Neural cell (in vitro differentiated cells): ENCODE data around the gene CBX3. TPM values are rescaled to one million over a fixed set of nuclear protein-coding genes. Genes with fewer than 3 reads are reported as not detected.

ENCODE experiments used
- H2AFZ ChIP-seq: fragments of 200-600, 300-800 bp; sonication (generic), shearing (Covaris generic); 2 replicates; pipeline ENCODE4 v1.6.0; 2014; ENCODE audit warnings: low read depth, mild to moderate bottlenecking, antibody characterized with exemption, low read length, moderate library complexity
- H3F3A ChIP-seq: fragments of 200-600 bp; shearing (Covaris generic); 2 replicates; pipeline ENCODE4 v1.6.1; 2016; ENCODE audit warnings: mild to moderate bottlenecking, moderate library complexity, mixed read lengths, antibody characterized with exemption, low read length; ENCODE audit not compliant: insufficient read depth, poor library complexity, severe bottlenecking
- H3K27ac ChIP-seq: fragments of 200-600, 300-800 bp; sonication (generic), shearing (Covaris generic); 2 replicates; pipeline ENCODE4 v1.5.1; 2014; ENCODE audit warnings: mild to moderate bottlenecking, low read length, moderate library complexity
- H3K27me3 ChIP-seq: fragments of 300-800, 200-600 bp; sonication (generic), shearing (Covaris generic); 2 replicates; pipeline ENCODE4 v1.6.0; 2014; ENCODE audit warnings: mild to moderate bottlenecking, low read depth, low read length, moderate library complexity; ENCODE audit not compliant: insufficient read depth
- H3K36me3 ChIP-seq: fragments of 300-800, 200-600 bp; sonication (generic), shearing (Covaris generic); 2 replicates; pipeline ENCODE4 v1.5.1; 2014; ENCODE audit warnings: mild to moderate bottlenecking, antibody characterized with exemption, low read length, moderate library complexity; ENCODE audit not compliant: insufficient read depth
- H3K4me2 ChIP-seq: fragments of 300-800, 200-600 bp; sonication (generic), shearing (Covaris generic); 2 replicates; pipeline ENCODE4 v1.6.0; 2014; ENCODE audit warnings: mild to moderate bottlenecking, low read length
- H3K4me3 ChIP-seq: fragments of 300-800, 200-600 bp; sonication (generic), shearing (Covaris generic); 2 replicates; pipeline ENCODE4 v1.5.1; 2014; ENCODE audit warnings: mild to moderate bottlenecking, low read length, moderate library complexity
- H3K79me2 ChIP-seq: fragments of 200-600 bp; shearing (Covaris generic); replicated peaks from 2 replicates; pipeline ENCODE4 v1.6.0; 2014; ENCODE audit warnings: mild to moderate bottlenecking, low read length, moderate library complexity; ENCODE audit not compliant: insufficient read depth
- H3K9ac ChIP-seq: fragments of 300-800, 200-600 bp; sonication (generic), shearing (Covaris generic); 2 replicates; pipeline ENCODE4 v1.6.1; 2016; ENCODE audit warnings: mild to moderate bottlenecking, low read length, mixed read lengths
- H3K9me2 ChIP-seq: fragments of 200-600 bp; shearing (Covaris generic); 2 replicates; pipeline ENCODE4 v1.6.1; 2016; ENCODE audit warnings: mild to moderate bottlenecking, low read length, mixed read lengths; ENCODE audit not compliant: insufficient read depth
- H3K9me3 ChIP-seq: fragments of 200-600, 300-800 bp; sonication (generic), shearing (Covaris generic); 2 replicates; pipeline ENCODE4 v1.6.1; 2016; ENCODE audit warnings: mild to moderate bottlenecking, mixed run types, low read length, moderate library complexity, mixed read lengths
- H4K20me1 ChIP-seq: fragments of 200-600 bp; shearing (Covaris generic); 2 replicates; pipeline ENCODE4 v1.6.1; 2016; ENCODE audit warnings: mild to moderate bottlenecking, mixed run types; ENCODE audit not compliant: insufficient read depth
- EP300 ChIP-seq: fragments of 450-650 bp; conservative IDR thresholded peaks from 2 replicates; pipeline ENCODE4 v1.6.1; 2014; ENCODE audit warnings: antibody characterized with exemption, mild to moderate bottlenecking, moderate library complexity; ENCODE audit not compliant: poor library complexity, severe bottlenecking
- EZH2 ChIP-seq: fragments of 200-600, 300-800 bp; shearing (Covaris generic), sonication (generic); IDR thresholded peaks from 2 replicates; pipeline ENCODE4 v1.6.1; 2014; ENCODE audit warnings: antibody characterized with exemption, low read length, borderline replicate concordance, mild to moderate bottlenecking; ENCODE audit not compliant: insufficient read depth, poor library complexity, severe bottlenecking
- MXI1 ChIP-seq: fragments of 450-650 bp; conservative IDR thresholded peaks from 2 replicates; pipeline ENCODE4 v1.6.1; 2014; ENCODE audit warnings: antibody characterized with exemption, mild to moderate bottlenecking; ENCODE audit not compliant: poor library complexity, severe bottlenecking
- POLR2AphosphoS5 ChIP-seq: IDR thresholded peaks from 2 replicates; pipeline ENCODE4 v1.6.1; 2012
- RAD21 ChIP-seq: fragments of 450-650 bp; conservative IDR thresholded peaks from 2 replicates; pipeline ENCODE4 v1.6.1; 2014; ENCODE audit warnings: antibody characterized with exemption, mild to moderate bottlenecking, moderate library complexity
- SMC3 ChIP-seq: fragments of 450-650 bp; conservative IDR thresholded peaks from 2 replicates; pipeline ENCODE4 v1.6.1; 2014; ENCODE audit warnings: antibody characterized with exemption, mild to moderate bottlenecking, moderate library complexity; ENCODE audit not compliant: poor library complexity
- TAF1 ChIP-seq: IDR thresholded peaks from 2 replicates; pipeline ENCODE4 v1.6.1; 2012; ENCODE audit warnings: low read depth
- polyA plus RNA-seq: library from polyadenylated mRNA; depleted of rRNA; stranded (reverse); fragments of >200 nt; gene quantifications from 2 replicates; pipeline ENCODE4 v1.2.3, GENCODE V29; 2014
- TF ChIP-seq, protein P1 (sequence below): IDR thresholded peaks from 2 replicates; pipeline ENCODE4 v1.6.1; 2012; ENCODE audit warnings: borderline replicate concordance
- TF ChIP-seq, protein P2 (sequence below): fragments of 450-650 bp; IDR thresholded peaks from 2 replicates; pipeline ENCODE4 v1.5.1; 2014; ENCODE audit warnings: antibody characterized with exemption, mild to moderate bottlenecking, moderate library complexity; ENCODE audit not compliant: poor library complexity, severe bottlenecking

Gene CBX3
- polyA plus RNA-seq, 1 donor from 2014 or later: 598 TPM

DNA sequence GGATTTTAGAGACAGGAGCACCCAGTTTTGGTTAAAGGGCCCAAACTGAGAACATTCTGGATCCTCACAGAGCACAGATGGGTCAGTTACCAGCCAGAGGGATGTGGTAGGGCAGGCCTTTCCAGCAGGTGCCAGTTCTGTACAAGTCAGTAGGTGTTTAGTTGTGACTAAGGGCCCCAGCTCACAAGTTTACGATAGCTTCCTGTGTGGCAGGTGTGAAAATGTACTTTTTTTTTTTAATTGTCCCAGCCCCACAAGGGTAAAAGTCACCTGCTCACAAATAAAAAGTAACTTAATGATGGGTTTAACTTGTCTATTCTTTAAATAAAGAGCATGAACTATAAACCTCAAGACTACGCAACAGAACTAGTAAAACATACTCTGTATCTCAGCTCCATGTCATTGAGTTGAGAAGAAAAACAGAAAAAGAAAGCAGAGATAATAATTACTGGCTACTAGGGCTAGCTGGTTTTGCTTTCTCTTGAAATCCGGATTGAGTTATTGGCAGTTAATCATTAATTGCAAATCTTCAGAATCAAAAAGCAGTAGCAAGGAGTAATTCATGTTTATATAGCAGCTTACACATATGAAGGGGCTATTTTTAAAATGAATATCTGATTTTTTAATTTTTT, 34.1 kb upstream of the CBX3 start:
- Histone ChIP-seq H3K9ac (no peak overlapping the region), H3K9me3 (no peaks in the 10 kb centered on the region), H3K36me3 (no peaks in the 10 kb centered on the region), H2AFZ (no peak overlapping the region), H3K9me2 (no peaks in the 10 kb centered on the region), H3K27me3 (no peaks in the 10 kb centered on the region), H3K4me2 (no peak overlapping the region), H3K27ac (no peak overlapping the region), H3F3A (no peaks in the 10 kb centered on the region), H3K79me2 (no peaks in the 10 kb centered on the region), H4K20me1 (no peaks in the 10 kb centered on the region), H3K4me3 (no peak overlapping the region)
- no peak for TF ChIP-seq RAD21
- TF ChIP-seq TAF1: no peak
- no peak for TF ChIP-seq MXI1
- no peak for TF ChIP-seq EP300
- TF ChIP-seq, protein P1, sequence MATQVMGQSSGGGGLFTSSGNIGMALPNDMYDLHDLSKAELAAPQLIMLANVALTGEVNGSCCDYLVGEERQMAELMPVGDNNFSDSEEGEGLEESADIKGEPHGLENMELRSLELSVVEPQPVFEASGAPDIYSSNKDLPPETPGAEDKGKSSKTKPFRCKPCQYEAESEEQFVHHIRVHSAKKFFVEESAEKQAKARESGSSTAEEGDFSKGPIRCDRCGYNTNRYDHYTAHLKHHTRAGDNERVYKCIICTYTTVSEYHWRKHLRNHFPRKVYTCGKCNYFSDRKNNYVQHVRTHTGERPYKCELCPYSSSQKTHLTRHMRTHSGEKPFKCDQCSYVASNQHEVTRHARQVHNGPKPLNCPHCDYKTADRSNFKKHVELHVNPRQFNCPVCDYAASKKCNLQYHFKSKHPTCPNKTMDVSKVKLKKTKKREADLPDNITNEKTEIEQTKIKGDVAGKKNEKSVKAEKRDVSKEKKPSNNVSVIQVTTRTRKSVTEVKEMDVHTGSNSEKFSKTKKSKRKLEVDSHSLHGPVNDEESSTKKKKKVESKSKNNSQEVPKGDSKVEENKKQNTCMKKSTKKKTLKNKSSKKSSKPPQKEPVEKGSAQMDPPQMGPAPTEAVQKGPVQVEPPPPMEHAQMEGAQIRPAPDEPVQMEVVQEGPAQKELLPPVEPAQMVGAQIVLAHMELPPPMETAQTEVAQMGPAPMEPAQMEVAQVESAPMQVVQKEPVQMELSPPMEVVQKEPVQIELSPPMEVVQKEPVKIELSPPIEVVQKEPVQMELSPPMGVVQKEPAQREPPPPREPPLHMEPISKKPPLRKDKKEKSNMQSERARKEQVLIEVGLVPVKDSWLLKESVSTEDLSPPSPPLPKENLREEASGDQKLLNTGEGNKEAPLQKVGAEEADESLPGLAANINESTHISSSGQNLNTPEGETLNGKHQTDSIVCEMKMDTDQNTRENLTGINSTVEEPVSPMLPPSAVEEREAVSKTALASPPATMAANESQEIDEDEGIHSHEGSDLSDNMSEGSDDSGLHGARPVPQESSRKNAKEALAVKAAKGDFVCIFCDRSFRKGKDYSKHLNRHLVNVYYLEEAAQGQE: no peak
- TF ChIP-seq POLR2AphosphoS5: no peak
- TF ChIP-seq EZH2: no peak
- TF ChIP-seq, protein P2, sequence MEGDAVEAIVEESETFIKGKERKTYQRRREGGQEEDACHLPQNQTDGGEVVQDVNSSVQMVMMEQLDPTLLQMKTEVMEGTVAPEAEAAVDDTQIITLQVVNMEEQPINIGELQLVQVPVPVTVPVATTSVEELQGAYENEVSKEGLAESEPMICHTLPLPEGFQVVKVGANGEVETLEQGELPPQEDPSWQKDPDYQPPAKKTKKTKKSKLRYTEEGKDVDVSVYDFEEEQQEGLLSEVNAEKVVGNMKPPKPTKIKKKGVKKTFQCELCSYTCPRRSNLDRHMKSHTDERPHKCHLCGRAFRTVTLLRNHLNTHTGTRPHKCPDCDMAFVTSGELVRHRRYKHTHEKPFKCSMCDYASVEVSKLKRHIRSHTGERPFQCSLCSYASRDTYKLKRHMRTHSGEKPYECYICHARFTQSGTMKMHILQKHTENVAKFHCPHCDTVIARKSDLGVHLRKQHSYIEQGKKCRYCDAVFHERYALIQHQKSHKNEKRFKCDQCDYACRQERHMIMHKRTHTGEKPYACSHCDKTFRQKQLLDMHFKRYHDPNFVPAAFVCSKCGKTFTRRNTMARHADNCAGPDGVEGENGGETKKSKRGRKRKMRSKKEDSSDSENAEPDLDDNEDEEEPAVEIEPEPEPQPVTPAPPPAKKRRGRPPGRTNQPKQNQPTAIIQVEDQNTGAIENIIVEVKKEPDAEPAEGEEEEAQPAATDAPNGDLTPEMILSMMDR: no peak
- no peak for TF ChIP-seq SMC3

DNA sequence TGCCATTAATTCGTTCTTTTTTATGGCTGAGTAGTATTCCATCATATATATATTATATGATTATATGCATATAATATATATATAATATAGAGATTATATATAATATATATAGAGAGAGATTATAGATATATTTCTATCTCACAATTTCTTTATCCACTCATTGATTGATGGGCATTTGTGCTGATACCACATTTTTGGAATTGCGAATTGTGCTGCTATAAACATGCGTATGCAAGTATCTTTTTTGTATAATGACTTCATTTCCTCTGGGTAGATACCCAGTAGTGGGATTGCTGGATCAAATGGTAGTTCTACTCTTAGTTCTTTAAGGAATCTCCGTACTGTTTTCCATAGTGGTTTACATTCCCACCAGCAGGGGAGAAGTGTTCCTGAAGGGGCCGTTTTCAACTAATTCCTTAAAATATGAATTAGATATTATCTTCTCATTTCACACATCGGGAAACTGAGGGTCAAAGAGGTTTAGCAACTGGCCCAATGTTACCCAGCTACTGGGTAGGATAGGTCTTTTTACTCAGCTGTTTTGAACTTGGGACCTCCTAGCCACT, 33.0 kb upstream of the CBX3 start:
- H3K27ac ChIP-seq: no peak overlapping the region
- no peaks in the 10 kb centered on the region for H3K27me3 ChIP-seq
- no peak overlapping the region for H3K4me2 ChIP-seq
- no peaks in the 10 kb centered on the region for H3K79me2 ChIP-seq
- TF ChIP-seq MXI1: no peak
- no peak for TF ChIP-seq POLR2AphosphoS5
- no peak for TF ChIP-seq EZH2
- TF ChIP-seq, protein P2: no peak
- TF ChIP-seq, protein P1: no peak
- no peak for TF ChIP-seq RAD21
- no peak for TF ChIP-seq TAF1
- no peak for TF ChIP-seq SMC3
- TF ChIP-seq EP300: no peak
- H3K9me3 ChIP-seq: no peaks in the 10 kb centered on the region
- no peaks in the 10 kb centered on the region for H3K36me3 ChIP-seq
- no peak overlapping the region for H3K4me3 ChIP-seq
- no peaks in the 10 kb centered on the region for H3K9me2 ChIP-seq
- no peak overlapping the region for H3K9ac ChIP-seq
- no peaks in the 10 kb centered on the region for H4K20me1 ChIP-seq
- H3F3A ChIP-seq: no peaks in the 10 kb centered on the region
- H2AFZ ChIP-seq: no peak overlapping the region
